GM10266 (cell line): ENCODE data around the gene PRDX5.

Experiments
- DNase-seq: peaks from one replicate; pipeline ENCODE4 v3.0.0; 2012; ENCODE audit errors: extremely low spot score
- TF ChIP-seq, protein P1 (sequence below): IDR thresholded peaks from 2 replicates; pipeline ENCODE4 v1.5.1; 2012; ENCODE audit warnings: mild to moderate bottlenecking, low read depth; ENCODE audit not compliant: control insufficient read depth, insufficient read depth; ENCODE audit errors: missing control alignments

The PRDX5 gene

DNA sequence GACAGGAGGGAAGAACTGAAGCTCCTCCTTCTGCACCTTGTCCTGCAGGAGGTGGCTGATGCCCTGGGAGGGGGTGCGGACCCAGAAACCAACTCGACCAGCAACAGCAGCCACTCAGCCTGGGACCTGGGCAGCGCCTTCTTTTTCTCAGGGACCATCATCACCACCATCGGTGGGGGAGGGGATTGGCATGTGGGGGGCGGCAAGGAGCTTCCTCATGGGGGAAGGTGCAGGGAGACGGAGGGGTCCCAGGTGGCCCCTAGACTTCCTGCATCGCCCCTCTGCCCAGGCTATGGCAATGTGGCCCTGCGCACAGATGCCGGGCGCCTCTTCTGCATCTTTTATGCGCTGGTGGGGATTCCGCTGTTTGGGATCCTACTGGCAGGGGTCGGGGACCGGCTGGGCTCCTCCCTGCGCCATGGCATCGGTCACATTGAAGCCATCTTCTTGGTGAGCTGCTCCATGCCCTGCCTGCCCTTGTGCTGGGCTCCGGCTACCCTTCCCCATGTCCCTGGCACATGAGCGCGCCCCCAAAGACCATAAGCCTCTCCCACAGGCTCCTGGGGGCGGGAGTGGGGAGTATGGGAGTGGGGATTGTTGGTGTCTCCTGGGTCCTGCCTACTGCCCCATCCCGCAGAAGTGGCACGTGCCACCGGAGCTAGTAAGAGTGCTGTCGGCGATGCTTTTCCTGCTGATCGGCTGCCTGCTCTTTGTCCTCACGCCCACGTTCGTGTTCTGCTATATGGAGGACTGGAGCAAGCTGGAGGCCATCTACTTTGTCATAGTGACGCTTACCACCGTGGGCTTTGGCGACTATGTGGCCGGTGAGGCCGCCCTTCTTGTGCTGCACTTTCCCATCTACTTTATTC, 20.9 kb upstream of the PRDX5 start:
- no peak for DNase-seq
- TF ChIP-seq, protein P1, sequence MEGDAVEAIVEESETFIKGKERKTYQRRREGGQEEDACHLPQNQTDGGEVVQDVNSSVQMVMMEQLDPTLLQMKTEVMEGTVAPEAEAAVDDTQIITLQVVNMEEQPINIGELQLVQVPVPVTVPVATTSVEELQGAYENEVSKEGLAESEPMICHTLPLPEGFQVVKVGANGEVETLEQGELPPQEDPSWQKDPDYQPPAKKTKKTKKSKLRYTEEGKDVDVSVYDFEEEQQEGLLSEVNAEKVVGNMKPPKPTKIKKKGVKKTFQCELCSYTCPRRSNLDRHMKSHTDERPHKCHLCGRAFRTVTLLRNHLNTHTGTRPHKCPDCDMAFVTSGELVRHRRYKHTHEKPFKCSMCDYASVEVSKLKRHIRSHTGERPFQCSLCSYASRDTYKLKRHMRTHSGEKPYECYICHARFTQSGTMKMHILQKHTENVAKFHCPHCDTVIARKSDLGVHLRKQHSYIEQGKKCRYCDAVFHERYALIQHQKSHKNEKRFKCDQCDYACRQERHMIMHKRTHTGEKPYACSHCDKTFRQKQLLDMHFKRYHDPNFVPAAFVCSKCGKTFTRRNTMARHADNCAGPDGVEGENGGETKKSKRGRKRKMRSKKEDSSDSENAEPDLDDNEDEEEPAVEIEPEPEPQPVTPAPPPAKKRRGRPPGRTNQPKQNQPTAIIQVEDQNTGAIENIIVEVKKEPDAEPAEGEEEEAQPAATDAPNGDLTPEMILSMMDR: no peak

DNA sequence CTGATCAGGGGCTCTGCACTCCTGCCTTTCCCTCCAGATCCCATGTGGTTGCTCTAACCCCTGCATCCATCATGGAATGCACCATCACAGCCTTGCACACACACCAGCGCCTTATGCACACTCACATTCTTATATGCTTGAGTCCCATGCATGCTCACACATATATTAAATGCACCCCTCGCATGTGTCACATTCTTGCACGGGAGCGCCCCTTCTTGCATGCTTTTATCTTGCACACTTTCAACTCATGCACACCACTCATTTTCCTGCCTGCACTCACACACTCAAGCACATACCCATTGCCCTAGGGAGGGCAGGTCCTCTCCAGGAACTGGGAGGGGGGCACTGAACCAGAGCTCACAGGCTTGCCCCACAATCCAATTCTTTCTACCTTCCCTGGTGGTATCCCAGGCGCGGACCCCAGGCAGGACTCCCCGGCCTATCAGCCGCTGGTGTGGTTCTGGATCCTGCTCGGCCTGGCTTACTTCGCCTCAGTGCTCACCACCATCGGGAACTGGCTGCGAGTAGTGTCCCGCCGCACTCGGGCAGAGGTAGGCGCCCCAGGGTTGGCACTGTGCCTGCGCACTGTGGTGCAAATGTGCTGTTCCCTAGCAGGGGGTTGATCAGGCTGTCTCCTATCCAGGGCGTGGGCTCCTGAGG, 20.1 kb upstream of the PRDX5 start:
- no peak for DNase-seq
- TF ChIP-seq, protein P1: no peak

DNA sequence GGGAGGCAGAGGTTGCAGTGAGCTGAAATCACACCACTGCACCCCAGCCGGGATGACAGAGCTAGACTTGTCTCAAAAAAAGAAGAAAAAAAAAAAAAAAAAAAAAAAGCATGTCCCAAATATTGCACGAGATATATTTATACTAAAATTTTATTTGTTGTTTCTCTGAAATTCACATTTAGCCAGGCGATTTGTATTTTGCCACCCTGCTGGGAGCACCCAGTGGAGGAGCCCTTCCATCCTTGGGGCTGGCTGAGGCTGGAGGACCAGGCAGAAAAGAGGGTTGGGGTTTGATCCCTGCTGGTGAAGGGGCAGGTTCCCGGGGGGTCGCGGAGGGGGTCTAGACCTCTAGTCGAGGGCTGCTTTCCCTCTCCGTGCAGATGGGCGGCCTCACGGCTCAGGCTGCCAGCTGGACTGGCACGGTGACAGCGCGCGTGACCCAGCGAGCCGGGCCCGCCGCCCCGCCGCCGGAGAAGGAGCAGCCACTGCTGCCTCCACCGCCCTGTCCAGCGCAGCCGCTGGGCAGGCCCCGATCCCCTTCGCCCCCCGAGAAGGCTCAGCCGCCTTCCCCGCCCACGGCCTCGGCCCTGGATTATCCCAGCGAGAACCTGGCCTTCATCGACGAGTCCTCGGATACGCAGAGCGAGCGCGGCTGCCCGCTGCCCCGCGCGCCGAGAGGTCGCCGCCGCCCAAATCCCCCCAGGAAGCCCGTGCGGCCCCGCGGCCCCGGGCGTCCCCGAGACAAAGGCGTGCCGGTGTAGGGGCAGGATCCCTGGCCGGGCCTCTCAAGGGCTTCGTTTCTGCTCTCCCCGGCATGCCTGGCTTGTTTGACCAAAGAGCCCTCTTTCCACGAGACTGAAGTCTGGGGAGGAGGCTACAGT, 18.7 kb upstream of the PRDX5 start:
- TF ChIP-seq, protein P1: no peak
- DNase-seq: no peak

DNA sequence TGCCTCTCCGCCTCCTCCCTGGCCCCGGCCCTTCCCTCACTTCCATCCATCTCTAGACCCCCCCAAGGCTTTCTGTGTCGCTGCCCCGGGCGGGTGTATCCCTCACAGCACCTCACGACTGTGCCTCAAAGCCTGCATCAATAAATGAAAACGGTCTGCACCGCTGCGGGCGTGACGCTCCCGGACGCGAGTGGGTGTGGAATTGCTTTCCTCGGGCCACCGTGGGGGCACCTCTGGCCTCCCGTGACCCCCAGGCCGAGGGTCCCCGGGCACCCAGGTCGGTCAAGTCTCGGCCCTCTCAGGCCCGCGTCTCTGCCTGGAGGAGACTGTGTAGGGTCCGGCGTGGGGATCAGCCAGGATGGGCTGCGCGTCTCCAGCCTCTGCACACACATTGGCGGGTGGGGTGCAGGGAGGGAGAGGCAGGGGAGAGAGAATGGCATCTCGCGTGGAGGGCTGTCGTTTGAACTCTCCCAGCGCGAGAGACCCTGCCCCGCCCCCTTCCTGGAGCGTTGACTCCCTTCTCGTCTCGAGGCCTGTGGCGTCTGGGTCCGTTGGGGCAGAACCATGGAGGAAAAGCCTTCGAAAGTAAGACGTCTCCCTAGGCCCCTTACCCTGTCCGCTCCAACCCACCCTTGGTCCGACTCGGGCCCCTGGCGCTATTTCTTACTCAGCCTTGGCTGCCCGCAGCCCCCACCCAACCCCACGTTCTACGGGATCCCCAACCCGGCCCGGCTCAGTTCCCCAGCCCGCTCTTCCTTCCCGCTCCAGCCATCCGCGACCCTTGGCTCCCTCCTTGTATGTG, 17.9 kb upstream of the PRDX5 start, which contains the start of gene CATSPERZ:
Gene CATSPERZ (plus strand): TSS at position 512 of the 802 bp plus-strand sequence. CDS start 53 bp downstream, at position 565.
- TF ChIP-seq, protein P1: no peak
- DNase-seq: no peak

DNA sequence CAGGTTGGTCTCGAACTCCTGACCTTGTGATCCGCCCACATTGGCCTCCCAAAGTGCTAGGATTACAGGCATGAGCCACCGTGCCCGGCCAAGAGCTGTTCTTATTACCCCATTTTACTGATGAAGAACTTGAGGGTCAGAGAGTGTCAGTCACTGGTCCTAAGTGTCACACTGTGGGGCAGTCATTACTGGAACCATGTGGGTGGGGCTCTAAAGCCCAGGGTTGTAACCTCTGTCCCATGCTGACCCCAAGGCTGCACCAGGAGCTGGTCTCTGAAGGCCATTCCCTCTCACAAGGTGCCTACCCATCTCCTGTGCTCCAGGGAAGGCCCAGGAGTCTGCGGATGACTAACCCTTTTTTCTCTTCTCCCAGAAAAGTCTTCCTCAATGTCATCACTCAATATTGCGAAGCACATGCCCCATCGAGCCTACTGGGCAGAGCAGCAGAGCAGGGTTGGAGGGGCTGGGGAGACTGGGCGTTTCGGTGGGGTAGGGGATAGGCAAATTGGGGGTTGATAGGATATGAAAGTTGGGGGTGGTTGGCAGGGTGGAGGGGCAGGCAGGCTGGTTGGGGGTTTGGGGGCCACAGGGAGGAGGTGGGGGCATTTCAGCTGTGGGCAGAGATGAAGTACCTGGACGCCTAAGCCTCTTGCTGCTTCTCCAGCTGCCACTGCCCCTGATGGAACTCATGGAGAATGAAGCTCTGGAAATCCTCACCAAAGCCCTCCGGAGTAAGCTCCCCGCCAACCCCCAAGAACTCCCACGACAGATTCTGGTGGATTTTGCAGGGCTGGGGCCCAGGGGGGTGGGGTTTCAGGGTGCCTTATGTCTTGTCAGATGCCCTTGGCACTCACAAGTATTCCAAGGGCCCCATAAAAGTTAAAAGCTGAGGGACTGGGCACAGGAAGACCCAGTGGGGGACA, 14.6 kb upstream of the PRDX5 start:
- no peak for DNase-seq
- TF ChIP-seq, protein P1: no peak

DNA sequence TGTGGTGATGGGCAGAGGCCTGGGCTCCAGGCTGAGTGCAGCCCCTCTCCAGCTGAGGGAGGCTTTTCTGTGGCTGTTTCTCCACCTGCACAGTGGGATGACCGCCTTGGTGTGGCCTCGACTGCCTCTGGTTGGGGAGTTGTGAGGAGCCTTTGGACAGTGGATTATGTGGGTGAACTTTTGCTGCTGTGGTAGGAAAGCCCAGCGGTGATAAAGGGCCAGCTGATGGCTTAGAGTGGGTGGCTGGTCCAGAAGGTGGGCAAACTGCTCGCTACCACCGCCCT, 13.9 kb upstream of the PRDX5 start:
- TF ChIP-seq, protein P1: no peak
- DNase-seq: no peak
